Neutrophil (primary cell): ENCODE results near the gene AEBP1.

Experiments
- H3K27ac ChIP-seq: fragments of 200-600 bp; sonication (generic); 2 replicates; pipeline ENCODE4 v1.5.1; 2016; ENCODE audit warnings: mild to moderate bottlenecking, moderate library complexity
- H3K27me3 ChIP-seq: fragments of 200-600 bp; sonication (generic); 2 replicates; pipeline ENCODE4 v1.6.0; 2016; ENCODE audit warnings: mild to moderate bottlenecking
- H3K36me3 ChIP-seq: fragments of 200-600 bp; sonication (generic); 2 replicates; pipeline ENCODE4 v1.5.1; 2017
- H3K4me1 ChIP-seq, 2 experiments: fragments of 200-600 bp in 1 of 2; sonication (generic) in 1 of 2; 1 replicate in 1 of 2; 2 replicates in 1 of 2; pipeline versions ENCODE4 v1.5.1 to v1.6.1; 2013 to 2016; ENCODE audit warnings: low read depth in 1 of 2, low read length in 1 of 2, mild to moderate bottlenecking in 1 of 2, moderate library complexity in 1 of 2; ENCODE audit not compliant: control insufficient read depth in 1 of 2, insufficient read depth in 1 of 2
- H3K4me3 ChIP-seq, 2 experiments: fragments of 200-600 bp in 1 of 2; sonication (generic) in 1 of 2; 1 replicate in 1 of 2; 2 replicates in 1 of 2; pipeline ENCODE4 v1.5.1; 2013 to 2016; ENCODE audit warnings: low read depth in 1 of 2, low read length in 1 of 2, mild to moderate bottlenecking in 1 of 2, moderate library complexity in 1 of 2
- H3K9me3 ChIP-seq: fragments of 200-600 bp; sonication (generic); 2 replicates; pipeline ENCODE4 v1.5.1; 2016
- TF ChIP-seq, protein P1 (sequence below): fragments of 200-600 bp; sonication (generic); IDR thresholded peaks from 2 replicates; pipeline ENCODE4 v1.5.1; 2016; ENCODE audit warnings: antibody characterized with exemption

AEBP1 gene

GRCh38 chr7:44149571-44150465, 45.7 kb downstream of the AEBP1 start:
- Histone ChIP-seq H3K4me1 (peaks cover 3 to 10% of the 10 kb centered on the region in 2 experiments), H3K4me3 (no peak overlapping the region), H3K9me3 (no peaks in the 10 kb centered on the region), H3K27me3 (peaks cover 41% of the 10 kb centered on the region), H3K36me3 (no peaks in the 10 kb centered on the region), H3K27ac (no peak overlapping the region)
- TF ChIP-seq, protein P1, sequence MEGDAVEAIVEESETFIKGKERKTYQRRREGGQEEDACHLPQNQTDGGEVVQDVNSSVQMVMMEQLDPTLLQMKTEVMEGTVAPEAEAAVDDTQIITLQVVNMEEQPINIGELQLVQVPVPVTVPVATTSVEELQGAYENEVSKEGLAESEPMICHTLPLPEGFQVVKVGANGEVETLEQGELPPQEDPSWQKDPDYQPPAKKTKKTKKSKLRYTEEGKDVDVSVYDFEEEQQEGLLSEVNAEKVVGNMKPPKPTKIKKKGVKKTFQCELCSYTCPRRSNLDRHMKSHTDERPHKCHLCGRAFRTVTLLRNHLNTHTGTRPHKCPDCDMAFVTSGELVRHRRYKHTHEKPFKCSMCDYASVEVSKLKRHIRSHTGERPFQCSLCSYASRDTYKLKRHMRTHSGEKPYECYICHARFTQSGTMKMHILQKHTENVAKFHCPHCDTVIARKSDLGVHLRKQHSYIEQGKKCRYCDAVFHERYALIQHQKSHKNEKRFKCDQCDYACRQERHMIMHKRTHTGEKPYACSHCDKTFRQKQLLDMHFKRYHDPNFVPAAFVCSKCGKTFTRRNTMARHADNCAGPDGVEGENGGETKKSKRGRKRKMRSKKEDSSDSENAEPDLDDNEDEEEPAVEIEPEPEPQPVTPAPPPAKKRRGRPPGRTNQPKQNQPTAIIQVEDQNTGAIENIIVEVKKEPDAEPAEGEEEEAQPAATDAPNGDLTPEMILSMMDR = no peak

DNA sequence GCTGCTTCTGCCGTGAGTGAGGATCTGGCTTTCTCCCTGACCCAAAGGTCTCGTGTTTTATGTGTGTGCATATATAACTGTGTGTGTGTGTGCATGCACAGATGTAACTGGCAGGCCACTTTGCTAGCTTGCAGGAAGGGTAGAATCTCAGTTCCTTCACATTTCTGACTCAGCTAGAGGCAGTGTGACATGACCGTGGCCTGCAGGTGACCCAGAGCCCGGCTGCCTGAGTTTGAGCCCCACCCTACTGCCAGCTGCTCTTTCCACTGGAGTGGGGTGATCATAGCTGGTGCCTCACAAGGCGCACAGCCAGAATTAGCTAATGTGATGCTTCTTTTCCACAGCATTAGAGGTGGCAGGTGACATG, 46.3 kb downstream of the AEBP1 start:
- Histone ChIP-seq H3K9me3 (no peaks in the 10 kb centered on the region), H3K4me3 (no peak overlapping the region), H3K4me1 (peaks cover 3 to 10% of the 10 kb centered on the region in 2 experiments), H3K36me3 (no peaks in the 10 kb centered on the region), H3K27me3 (peaks cover 35% of the 10 kb centered on the region), H3K27ac (no peak overlapping the region)
- TF ChIP-seq, protein P1 = no peak

DNA sequence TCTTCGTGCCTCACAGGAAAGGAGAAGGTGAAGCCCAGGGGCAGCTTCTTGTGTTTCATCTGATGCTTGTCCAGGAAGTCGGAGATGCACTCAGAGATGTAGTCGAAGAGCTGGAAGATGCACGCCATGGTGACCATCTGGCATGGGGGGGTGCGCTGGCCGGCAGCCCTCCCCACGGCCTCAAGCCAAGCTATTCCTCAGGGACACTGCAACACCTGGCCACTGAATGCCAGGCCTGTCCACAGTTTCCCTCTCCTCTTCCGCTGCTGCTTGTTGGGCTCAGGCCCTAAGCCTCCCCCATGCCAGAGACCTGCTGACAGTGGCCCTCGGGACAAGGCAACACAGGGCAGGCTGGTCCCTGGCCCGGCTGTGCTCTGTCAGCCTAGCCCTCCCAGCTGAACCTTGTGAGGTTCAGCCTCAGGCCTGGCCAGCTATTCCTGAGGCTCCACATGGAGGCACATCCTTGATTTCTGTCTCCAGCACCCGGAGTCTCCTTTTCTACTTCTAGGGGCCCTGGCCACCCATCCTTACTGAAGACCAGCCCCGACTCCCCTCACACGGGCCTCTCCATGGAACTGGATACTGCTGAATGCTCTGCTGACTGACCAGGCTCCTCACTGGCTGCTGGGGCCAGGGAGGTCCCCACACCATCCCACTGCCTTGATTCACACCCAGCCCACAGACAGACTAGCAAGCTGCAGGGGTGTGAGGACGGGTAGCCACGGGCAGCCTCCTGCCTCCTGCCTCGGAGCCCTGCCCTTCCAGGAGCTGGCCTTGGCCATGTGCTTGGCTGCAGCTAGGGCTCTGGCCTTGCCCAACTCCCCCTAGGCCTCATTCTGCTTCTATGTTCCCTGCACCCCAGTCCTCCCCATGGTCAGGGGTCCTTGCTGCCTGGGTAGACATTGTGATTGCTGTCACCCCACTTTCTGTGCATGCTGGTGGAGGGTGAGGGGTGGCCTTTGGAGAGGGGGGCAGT, 47.1 kb downstream of the AEBP1 start:
- H3K4me1 ChIP-seq = peaks cover 0 to 2% of the 10 kb centered on the region in 2 experiments
- no peaks in the 10 kb centered on the region for H3K9me3 ChIP-seq
- H3K27ac ChIP-seq = no peak overlapping the region
- no peaks in the 10 kb centered on the region for H3K36me3 ChIP-seq
- TF ChIP-seq, protein P1 = no peak
- peaks cover 27% of the 10 kb centered on the region for H3K27me3 ChIP-seq
- H3K4me3 ChIP-seq = no peak overlapping the region

- TF ChIP-seq, protein P1 = no peak
- Histone ChIP-seq H3K36me3 (no peaks in the 10 kb centered on the region), H3K27me3 (peaks cover 19% of the 10 kb centered on the region), H3K9me3 (no peaks in the 10 kb centered on the region), H3K27ac (no peak overlapping the region), H3K4me3 (no peak overlapping the region), H3K4me1 (no peaks in the 10 kb centered on the region)
Measured at GRCh38 chr7:44151956-44152355, 47.8 kb downstream of the AEBP1 start.

GRCh38 chr7:44152971-44153947, 49.1 kb downstream of the AEBP1 start:
- peaks cover 6% of the 10 kb centered on the region for H3K27me3 ChIP-seq
- TF ChIP-seq, protein P1 = no peak
- H3K27ac ChIP-seq = no peak overlapping the region
- H3K4me1 ChIP-seq = no peaks in the 10 kb centered on the region
- H3K4me3 ChIP-seq = no peak overlapping the region
- no peaks in the 10 kb centered on the region for H3K9me3 ChIP-seq
- no peaks in the 10 kb centered on the region for H3K36me3 ChIP-seq
